Tibial nerve (tissue), 3 donors: Measurements from ENCODE around the gene ZFYVE28.

ENCODE experiments used
- POLR2A ChIP-seq, 2 donors: fragments of 450-650 bp; IDR thresholded peaks; one replicate each; pipeline ENCODE4 v1.6.1; 2017; ENCODE audit warnings: antibody characterized with exemption in 2 of 2, mild to moderate bottlenecking in 2 of 2, moderate library complexity in 2 of 2
- TF ChIP-seq, protein P1 (sequence below), 5 experiments: fragments of 200-600 bp in 3 of 5; fragments of 450-650 bp in 2 of 5; sonication (generic) in 3 of 5; IDR thresholded peaks; one replicate each; pipeline ENCODE4 v1.5.1; 2016 to 2019; ENCODE audit warnings: antibody characterized with exemption in 5 of 5, mild to moderate bottlenecking in 3 of 5, moderate library complexity in 2 of 5

DNA sequence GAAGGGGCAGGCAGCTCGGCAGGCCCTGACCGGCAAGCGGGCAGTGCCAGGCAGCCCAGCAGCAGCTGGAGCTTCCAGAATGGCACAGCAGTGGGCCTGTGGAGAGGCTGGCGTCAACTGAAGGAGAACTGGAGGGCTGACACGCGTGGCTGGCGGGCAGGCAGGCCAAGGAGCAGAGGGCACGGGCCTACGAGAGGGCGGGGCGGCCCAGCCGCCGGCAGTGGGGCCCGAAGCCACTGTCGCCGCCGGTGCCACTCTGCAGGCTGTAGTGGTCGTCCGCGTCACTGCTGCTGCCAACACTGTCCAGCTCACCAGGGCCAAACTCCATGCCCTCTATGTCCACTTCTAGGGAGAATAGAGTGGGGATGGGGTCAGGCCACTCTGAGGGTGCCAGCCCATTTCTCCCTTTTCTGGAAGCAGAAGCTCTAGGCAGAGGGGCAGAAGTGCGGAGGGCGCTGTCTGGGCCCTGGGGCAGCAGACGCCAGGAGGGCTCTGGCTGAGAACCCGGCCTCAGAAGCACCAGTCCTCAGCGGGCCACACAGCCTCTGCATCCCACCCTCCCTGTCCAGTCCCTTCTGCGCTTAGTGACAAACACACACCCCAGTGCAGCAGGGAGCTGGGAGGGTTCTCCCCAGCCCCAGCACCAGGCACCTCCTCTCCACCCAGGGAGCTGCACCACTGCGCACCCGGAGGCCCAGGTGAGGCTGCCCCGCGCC is 167.9 kb downstream of the ZFYVE28 start:
- TF ChIP-seq, protein P1, sequence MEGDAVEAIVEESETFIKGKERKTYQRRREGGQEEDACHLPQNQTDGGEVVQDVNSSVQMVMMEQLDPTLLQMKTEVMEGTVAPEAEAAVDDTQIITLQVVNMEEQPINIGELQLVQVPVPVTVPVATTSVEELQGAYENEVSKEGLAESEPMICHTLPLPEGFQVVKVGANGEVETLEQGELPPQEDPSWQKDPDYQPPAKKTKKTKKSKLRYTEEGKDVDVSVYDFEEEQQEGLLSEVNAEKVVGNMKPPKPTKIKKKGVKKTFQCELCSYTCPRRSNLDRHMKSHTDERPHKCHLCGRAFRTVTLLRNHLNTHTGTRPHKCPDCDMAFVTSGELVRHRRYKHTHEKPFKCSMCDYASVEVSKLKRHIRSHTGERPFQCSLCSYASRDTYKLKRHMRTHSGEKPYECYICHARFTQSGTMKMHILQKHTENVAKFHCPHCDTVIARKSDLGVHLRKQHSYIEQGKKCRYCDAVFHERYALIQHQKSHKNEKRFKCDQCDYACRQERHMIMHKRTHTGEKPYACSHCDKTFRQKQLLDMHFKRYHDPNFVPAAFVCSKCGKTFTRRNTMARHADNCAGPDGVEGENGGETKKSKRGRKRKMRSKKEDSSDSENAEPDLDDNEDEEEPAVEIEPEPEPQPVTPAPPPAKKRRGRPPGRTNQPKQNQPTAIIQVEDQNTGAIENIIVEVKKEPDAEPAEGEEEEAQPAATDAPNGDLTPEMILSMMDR (IDR thresholded peaks at IDR 0.05): no peak
- no peak for TF ChIP-seq POLR2A (IDR thresholded peaks at IDR 0.05)
